Activated CD8-positive, alpha-beta memory T cell treated with anti-CD3 and anti-CD28 coated beads, Interleukin-2, amount 10 ng/mL, durations not matched to agents 7 days and 5 days (primary cell): ENCODE measurements around the gene ADAMTS16. TPM values are rescaled to one million over a fixed set of nuclear protein-coding genes. Genes with fewer than 3 reads are reported as not detected.
"Not testable (repeated sequence)": the region's sequence is repeated elsewhere in the genome, so short reads cannot be mapped to it uniquely, and the experiment has no call there.

Experiments
- ATAC-seq: fragments of 150-1000 bp; cut with Tn5 transposase; one replicate; pipeline ENCODE4 v1.10.0; 2021; ENCODE audit warnings: moderate library complexity
- CTCF ChIA-PET: fragments of 350-600 bp; sonication (Branson Sonifier 250); formaldehyde crosslinking; loops from one replicate; lab custom pipeline; 2021; ENCODE audit warnings: antibody characterized with exemption; lab: Charles Lee
- DNase-seq: peaks from one replicate; pipeline ENCODE4 v3.0.0-alpha.2; 2020
- H3K27ac Mint-ChIP-seq: one replicate; pipeline ENCODE4 v1.8.0; 2021; ENCODE audit warnings: mild to moderate bottlenecking, mixed read lengths
- H3K27me3 Mint-ChIP-seq: one replicate; pipeline ENCODE4 v1.8.0; 2021; ENCODE audit warnings: mixed read lengths
- H3K36me3 Mint-ChIP-seq: one replicate; pipeline ENCODE4 v1.8.0; 2021; ENCODE audit warnings: mild to moderate bottlenecking, mixed read lengths
- H3K4me1 Mint-ChIP-seq: one replicate; pipeline ENCODE4 v1.8.0; 2021; ENCODE audit warnings: mixed read lengths
- H3K4me3 Mint-ChIP-seq: one replicate; pipeline ENCODE4 v1.8.0; 2021; ENCODE audit warnings: mild to moderate bottlenecking, moderate library complexity, mixed read lengths
- H3K9me3 Mint-ChIP-seq: one replicate; pipeline ENCODE4 v1.8.0; 2022; ENCODE audit warnings: low read depth, mixed read lengths
- total RNA-seq, 2 experiments: library from RNA; stranded (reverse); gene quantifications; one replicate each; pipeline ENCODE4 v1.2.3, GENCODE V29; 2021

The ADAMTS16 gene
- total RNA-seq, 2 experiments from 2014 or later = not detected

DNA sequence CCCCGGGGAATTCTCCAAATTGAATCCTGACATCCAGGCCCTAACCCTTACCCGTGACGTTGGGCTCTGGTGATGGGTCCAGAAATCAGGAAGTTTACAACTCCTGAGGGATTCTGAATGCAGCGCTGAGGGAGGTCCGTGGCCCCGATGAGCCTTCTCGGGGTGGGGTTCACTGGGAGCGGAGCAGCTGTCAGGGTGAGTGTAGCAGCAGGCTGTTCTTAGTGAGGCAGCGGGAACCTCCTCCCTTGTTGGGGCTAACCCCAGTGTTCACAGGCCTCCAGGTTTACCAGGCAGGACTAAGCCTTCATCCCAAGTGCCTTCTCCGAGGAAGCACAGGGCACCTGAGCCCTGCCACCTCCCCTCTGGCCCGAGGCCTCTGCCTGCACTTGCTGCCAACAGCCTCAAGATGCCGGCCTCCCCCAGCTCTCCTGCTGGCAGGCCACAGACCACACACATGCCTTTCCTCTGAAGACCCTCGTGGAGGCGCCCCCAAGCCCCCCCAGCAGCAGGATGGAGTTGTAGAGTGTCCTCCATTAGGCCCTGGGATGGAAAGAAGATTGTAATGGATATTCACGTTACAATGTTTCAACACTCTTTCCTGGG, 7.3 kb upstream of the ADAMTS16 start:
- Mint-ChIP-seq H3K27me3 (no peaks in the 10 kb centered on the region), H3K4me1 (no peaks in the 10 kb centered on the region), H3K4me3 (no peak overlapping the region), H3K36me3 (no peaks in the 10 kb centered on the region), H3K27ac (no peak overlapping the region), H3K9me3 (peaks cover 1% of the 10 kb centered on the region)
- no peak for ATAC-seq
- DNase-seq = no peak
- CTCF ChIA-PET = no interaction called here

DNA sequence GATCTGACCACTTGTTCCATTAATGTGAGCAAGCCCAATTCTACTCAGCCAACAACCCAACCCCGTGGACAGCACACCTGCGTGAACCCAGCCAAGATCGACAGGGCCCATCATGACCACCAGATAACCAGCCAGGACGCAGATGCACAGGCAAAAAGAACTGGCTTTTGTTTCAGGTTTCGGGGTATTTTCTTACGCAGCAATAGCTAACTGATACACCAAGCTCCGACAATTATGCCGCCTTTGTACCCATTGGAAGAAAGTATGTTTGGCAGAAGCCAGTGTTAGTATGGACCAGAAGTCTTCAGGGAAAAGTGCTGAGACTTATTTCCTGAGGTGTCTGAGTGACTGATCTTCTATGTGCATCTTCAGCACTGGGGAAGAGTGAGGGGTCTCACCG, 6.0 kb upstream of the ADAMTS16 start:
- Mint-ChIP-seq H3K9me3 (peaks cover 1% of the 10 kb centered on the region), H3K4me3 (no peak overlapping the region), H3K36me3 (no peaks in the 10 kb centered on the region), H3K4me1 (peaks cover under 1% of the 10 kb centered on the region), H3K27me3 (peaks cover 4% of the 10 kb centered on the region), H3K27ac (no peak overlapping the region)
- ATAC-seq (no peak), DNase-seq (no peak)
- CTCF ChIA-PET = no interaction called here

DNA sequence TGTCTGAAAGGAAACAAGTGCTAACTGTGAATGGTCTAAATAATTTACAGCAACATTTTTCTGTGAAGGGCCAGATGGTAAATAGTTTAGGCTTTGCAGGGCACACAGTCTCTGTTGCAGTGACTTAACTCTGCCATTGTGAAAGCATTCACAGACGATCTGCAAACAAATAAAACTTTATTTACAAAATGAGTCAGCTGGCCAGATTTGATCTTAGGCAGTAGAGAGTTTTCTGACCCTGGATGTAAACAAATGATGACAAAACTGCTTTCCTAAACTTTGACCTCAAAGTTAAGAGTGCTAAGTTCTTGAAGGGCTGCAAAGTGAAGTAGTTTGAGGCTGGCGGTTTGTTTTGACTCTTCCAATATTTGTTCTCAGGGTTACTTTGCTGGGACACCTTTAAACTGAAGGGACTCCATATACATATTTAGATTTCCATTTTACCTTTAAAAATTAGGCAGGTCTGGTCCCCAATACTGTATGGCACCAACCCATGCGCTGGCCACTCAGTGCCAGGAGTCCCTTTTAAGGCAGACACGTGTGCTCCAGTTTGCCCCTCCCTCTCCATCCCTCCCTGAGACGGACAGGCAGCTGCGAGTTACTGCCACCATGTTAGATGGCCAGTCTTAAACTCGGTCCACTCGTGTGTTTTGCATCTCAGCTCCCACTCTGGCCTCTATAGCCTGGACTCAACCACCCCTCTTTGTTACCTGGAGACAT, 4.0 kb upstream of the ADAMTS16 start:
- ATAC-seq (no peak), DNase-seq (no peak)
- Mint-ChIP-seq H3K9me3 (peaks cover 1% of the 10 kb centered on the region), H3K4me3 (no peak overlapping the region), H3K36me3 (no peaks in the 10 kb centered on the region), H3K4me1 (peaks cover 3% of the 10 kb centered on the region), H3K27ac (no peak overlapping the region), H3K27me3 (peaks cover 16% of the 10 kb centered on the region)
- CTCF ChIA-PET = no interaction called here

DNA sequence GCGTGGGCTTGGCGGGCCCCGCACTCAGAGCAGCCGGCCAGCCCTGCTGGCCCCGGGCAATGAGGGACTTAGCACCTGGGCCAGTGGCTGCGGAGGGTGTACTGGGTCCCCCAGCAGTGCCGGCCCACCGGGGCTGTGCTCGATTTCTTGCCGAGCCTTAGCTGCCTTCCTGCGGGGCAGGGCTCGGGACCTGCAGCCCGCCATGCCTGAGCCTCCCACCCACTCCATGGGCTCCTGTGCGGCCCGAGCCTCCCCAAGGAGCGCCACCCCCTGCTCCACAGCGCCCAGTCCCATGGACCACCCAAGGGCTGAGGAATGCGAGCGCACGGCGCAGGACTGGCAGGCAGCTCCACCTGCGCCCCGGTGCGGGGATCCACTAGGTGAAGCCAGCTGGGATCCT, 2.3 kb upstream of the ADAMTS16 start:
- CTCF ChIA-PET, H3K4me1 Mint-ChIP-seq, DNase-seq, H3K4me3 Mint-ChIP-seq, ATAC-seq, H3K9me3 Mint-ChIP-seq, H3K36me3 Mint-ChIP-seq, H3K27ac Mint-ChIP-seq: not testable (repeated sequence)
- peaks cover 25% of the 10 kb centered on the region for H3K27me3 Mint-ChIP-seq

DNA sequence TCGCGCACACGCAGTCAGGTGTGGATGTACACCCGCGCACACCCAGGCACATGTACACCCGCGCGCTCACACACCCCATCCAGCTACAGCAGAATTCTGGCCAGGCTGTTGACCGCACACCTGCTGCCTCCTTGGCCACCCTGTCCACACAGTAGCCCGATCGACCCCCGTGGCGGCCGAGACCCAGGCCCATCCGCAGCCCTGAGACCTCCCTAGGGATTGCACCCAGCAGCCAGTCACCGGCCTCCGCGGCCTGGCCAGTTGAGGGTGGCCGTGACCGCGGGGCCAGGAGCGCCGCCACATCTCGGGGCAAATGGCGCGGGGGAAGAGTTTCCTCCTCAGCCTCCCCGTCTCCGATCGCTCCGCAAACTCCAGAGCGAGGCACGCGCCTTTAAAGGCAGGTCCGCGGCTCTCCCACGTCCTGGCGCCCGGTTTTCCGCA, 774 bp upstream of the ADAMTS16 start:
- Mint-ChIP-seq H3K27ac (no peak overlapping the region), H3K36me3 (no peaks in the 10 kb centered on the region), H3K4me3 (no peak overlapping the region), H3K4me1 (peaks cover 3% of the 10 kb centered on the region), H3K27me3 (peaks cover 25% of the 10 kb centered on the region), H3K9me3 (no peaks in the 10 kb centered on the region)
- CTCF ChIA-PET = no interaction called here
- no peak for DNase-seq
- ATAC-seq = no peak

DNA sequence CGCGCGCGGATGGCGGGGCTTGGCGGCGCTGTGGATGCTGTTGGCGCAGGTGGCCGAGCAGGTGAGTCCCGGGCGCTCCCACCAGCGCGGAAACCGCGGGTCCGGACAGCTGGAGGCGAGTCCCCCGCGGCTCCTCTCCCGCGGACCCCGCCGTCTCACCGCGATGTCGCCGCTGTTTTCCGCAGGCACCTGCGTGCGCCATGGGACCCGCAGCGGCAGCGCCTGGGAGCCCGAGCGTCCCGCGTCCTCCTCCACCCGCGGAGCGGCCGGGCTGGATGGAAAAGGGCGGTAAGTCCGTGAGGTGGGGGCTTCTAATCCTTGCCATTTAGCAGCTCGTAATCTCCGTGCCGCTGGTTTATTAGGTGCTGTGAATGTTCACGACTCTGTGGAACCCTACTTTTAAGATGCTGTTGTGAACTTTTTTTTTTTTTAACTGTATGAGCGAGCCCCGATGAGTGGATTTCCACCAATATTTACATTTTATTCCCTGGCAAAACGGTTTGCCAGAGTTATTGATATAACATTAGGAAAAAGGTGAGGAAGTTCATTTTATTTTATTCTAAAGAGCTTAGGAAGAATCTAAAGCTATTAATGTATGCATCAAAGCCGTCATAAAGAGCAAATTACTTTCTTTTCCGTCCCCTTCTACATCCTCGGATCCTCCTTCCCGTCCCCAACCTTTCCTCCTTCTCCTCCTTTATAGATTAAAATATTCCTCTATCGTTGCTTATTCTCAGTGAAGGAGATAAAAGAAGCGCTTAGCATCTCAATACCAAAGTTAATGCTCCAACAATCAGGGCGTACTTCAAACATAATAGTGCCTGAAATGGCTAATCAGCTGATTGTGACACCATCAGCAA, 579 bp downstream of the ADAMTS16 start:
- Mint-ChIP-seq H3K27me3 (peaks cover 25% of the 10 kb centered on the region), H3K4me3 (no peak overlapping the region), H3K4me1 (peaks cover 3% of the 10 kb centered on the region), H3K27ac (no peak overlapping the region), H3K9me3 (no peaks in the 10 kb centered on the region), H3K36me3 (no peaks in the 10 kb centered on the region)
- DNase-seq = no peak
- ATAC-seq = no peak
- CTCF ChIA-PET = no interaction called here

DNA sequence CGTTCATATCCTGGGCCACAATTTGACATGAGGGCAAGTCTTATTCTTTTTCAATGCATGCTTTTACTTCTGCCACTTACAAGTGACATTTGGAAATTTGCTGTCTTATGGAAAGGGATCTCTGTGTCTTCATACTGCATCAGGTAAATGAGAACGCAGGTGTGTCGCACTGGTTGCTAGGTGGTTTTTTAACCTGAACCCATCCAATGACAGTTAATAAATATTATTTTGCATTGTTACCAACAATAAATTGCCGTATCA, 1.1 kb downstream of the ADAMTS16 start:
- no peaks in the 10 kb centered on the region for H3K9me3 Mint-ChIP-seq
- ATAC-seq = no peak
- no peak for DNase-seq
- H3K27me3 Mint-ChIP-seq = peaks cover 25% of the 10 kb centered on the region
- no peak overlapping the region for H3K4me3 Mint-ChIP-seq
- CTCF ChIA-PET = no interaction called here
- no peak overlapping the region for H3K27ac Mint-ChIP-seq
- H3K36me3 Mint-ChIP-seq = no peaks in the 10 kb centered on the region
- peaks cover 3% of the 10 kb centered on the region for H3K4me1 Mint-ChIP-seq

DNA sequence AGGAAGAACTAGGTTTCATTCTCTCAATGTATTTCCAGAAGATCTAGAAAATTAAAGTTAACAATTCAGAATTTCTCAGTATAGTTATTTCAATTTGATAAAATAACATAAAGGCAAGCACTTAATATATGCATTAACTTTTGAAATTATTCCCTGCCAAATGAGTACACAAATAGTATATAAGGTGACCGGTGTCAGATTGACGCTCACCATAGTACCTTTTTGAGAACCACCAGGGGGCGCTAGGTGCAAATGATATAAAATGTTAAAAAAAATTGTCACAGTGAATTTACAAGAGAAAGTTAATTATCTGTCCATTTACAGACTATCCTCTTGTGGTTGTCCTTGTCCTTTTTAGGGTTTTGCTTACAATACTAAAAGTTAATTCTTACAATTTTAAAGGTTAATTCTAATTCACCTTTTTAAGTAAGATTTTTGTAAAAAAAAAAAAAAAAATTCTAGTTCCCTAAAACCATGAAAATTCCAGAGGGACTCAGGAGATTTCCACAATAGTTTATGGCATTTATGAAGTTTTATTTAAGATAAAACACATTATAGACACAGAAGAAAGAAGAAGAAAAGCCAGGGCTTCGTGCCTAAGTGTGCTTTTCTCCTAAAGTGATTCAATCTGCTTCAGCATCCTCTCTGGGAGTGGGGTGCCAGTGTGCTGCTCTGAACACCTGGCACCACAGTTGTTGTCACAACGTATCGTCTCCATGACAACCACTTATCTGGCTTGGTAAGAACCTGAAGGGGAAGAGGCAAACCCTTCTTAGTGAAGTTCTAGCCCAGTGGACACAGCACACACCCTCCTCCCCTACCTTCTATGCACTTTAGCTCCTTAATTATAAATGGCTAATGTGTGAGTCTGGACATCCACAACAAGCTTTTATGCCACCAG, 1.7 kb downstream of the ADAMTS16 start:
- no peaks in the 10 kb centered on the region for H3K36me3 Mint-ChIP-seq
- H3K4me3 Mint-ChIP-seq = no peak overlapping the region
- no peak for ATAC-seq
- peaks cover 3% of the 10 kb centered on the region for H3K4me1 Mint-ChIP-seq
- CTCF ChIA-PET = no interaction called here
- DNase-seq = peak; percentile 51
- no peak overlapping the region for H3K27ac Mint-ChIP-seq
- H3K9me3 Mint-ChIP-seq = no peaks in the 10 kb centered on the region
- H3K27me3 Mint-ChIP-seq = peaks cover 25% of the 10 kb centered on the region

DNA sequence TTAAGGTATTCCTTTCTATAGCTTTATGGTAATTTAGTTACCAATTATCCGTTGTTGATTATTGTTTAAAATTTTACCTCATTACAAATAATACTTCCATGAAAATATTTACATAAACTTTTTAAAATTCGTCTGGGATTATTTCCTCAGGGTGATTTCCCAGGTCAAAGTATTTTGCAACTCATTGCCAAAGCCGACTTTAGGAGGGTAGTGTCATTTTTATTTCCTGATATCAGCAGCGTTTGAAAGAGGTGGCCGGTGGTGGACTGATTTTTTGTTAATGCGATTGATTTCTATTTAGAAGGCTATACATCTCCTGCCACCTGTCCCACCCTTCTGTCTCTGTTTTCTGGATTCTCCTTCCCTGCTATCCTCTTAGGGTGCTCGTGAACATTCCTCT, 4.3 kb downstream of the ADAMTS16 start:
- CTCF ChIA-PET = interaction anchor here (0.8 to 0.9 kb wide), 2 partner anchors 16 to 278 kb away, joined by 3 to 4 read pairs; partner anchors contain the start of gene ICE1
- Mint-ChIP-seq H3K4me1 (peaks cover 2% of the 10 kb centered on the region), H3K27ac (no peak overlapping the region), H3K9me3 (no peaks in the 10 kb centered on the region), H3K27me3 (peaks cover 17% of the 10 kb centered on the region), H3K4me3 (no peak overlapping the region), H3K36me3 (no peaks in the 10 kb centered on the region)
- no peak for ATAC-seq
- no peak for DNase-seq

DNA sequence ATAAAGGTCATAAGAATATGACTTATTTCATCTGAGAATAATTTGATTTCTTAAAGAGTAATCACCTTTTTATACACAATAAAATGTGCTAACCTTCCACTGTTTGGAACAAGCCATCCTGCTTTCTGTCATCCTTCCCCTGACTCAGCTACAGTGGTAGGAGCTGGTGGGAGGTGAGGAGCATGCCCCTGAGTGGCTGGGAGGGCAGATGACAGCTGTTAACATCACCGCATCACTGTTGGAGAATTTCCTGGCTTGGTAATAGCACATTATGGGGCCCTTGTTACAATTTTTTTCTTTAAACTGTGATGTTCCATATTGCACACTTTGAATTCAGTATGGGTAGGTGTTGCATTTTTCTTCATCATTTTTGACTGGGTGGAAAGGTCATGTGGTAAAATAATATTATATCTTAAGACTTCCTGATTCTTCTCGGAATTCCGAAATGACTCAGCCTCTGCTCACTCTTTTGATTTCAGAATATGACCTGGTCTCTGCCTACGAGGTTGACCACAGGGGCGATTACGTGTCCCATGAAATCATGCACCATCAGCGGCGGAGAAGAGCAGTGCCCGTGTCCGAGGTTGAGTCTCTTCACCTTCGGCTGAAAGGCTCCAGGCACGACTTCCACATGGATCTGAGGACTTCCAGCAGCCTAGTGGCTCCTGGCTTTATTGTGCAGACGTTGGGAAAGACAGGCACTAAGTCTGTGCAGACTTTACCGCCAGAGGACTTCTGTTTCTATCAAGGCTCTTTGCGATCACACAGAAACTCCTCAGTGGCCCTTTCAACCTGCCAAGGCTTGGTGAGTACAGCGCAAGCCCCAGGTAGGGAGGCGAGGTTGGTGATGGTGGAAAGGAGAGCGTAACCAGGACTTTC, 5.8 kb downstream of the ADAMTS16 start:
- Mint-ChIP-seq H3K27me3 (peaks cover 11% of the 10 kb centered on the region), H3K36me3 (no peaks in the 10 kb centered on the region)

DNA sequence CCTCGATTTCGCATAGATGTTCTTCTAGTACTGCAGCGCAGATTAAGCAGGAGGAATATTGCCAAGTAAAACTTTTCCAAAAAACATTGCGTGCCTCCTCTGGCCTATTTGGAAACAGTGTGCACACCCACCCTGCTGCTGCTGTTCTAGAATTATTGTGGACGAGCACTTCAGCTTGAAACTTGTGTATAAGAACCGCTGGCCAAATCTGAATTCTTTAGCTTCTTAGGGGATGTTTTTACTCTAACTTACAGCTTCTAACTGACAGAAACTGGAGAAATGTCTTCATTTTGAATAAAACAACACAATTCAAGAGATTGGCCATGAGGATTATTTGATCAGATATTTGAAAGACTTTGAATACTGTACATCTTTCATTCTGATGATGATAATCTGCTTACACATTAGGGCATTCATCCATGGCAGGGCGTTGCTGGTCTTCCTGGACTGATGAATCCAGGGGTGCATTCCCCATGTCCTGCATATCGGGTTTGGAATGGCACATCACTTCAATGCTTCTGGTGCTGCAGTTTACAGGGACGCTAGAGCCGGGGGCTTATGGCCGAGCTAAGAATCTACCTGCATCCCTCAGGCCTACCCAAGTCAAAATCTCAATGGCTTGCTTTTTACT, 6.5 kb downstream of the ADAMTS16 start:
- H3K9me3 Mint-ChIP-seq = peaks cover 2% of the 10 kb centered on the region
- CTCF ChIA-PET = no interaction called here
- no peaks in the 10 kb centered on the region for H3K4me1 Mint-ChIP-seq
- H3K27me3 Mint-ChIP-seq = peaks cover 4% of the 10 kb centered on the region
- DNase-seq (no peak), ATAC-seq (no peak)
- H3K4me3 Mint-ChIP-seq = no peak overlapping the region
- no peaks in the 10 kb centered on the region for H3K36me3 Mint-ChIP-seq
- no peak overlapping the region for H3K27ac Mint-ChIP-seq

More for the DNA sequence above, 5.8 kb downstream of the ADAMTS16 start:
- DNase-seq = no peak
- ATAC-seq = no peak
- Mint-ChIP-seq H3K9me3 (peaks cover 2% of the 10 kb centered on the region), H3K4me1 (no peaks in the 10 kb centered on the region), H3K27ac (no peak overlapping the region), H3K4me3 (no peak overlapping the region)
- CTCF ChIA-PET = no interaction called here

DNA sequence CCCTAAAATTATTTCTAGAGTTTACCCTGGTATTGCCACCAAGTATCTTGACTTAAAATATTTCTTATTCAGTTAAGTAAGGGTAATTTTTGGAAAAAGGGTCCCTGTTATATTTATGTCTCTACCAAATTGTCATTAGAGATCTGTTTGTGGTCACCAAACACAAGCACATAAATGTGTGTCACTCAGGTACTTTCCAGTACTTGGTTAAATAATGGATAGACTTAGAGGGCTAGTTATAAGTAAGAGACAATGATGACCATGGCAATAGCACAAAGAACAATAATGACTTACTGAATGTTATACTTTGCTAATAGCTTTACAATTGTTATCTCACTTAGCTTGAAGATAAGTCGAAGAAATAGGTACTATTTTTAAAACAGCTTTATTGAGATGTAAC, 9.0 kb downstream of the ADAMTS16 start:
- no peak overlapping the region for H3K4me3 Mint-ChIP-seq
- H3K36me3 Mint-ChIP-seq = no peaks in the 10 kb centered on the region
- H3K9me3 Mint-ChIP-seq = peaks cover 2% of the 10 kb centered on the region
- ATAC-seq (no peak), DNase-seq (no peak)
- H3K27me3 Mint-ChIP-seq = no peaks in the 10 kb centered on the region
- H3K4me1 Mint-ChIP-seq = no peaks in the 10 kb centered on the region
- no peak overlapping the region for H3K27ac Mint-ChIP-seq
- CTCF ChIA-PET = no interaction called here
